Measurements from ENCODE around the gene TK1. TPM values are rescaled to one million over a fixed set of nuclear protein-coding genes. Genes with fewer than 3 reads are reported as not detected.

Gene TK1
- total RNA-seq, 4 donors from 2014 or later: 1.1 to 8.8 (median 2.7) TPM

DNA sequence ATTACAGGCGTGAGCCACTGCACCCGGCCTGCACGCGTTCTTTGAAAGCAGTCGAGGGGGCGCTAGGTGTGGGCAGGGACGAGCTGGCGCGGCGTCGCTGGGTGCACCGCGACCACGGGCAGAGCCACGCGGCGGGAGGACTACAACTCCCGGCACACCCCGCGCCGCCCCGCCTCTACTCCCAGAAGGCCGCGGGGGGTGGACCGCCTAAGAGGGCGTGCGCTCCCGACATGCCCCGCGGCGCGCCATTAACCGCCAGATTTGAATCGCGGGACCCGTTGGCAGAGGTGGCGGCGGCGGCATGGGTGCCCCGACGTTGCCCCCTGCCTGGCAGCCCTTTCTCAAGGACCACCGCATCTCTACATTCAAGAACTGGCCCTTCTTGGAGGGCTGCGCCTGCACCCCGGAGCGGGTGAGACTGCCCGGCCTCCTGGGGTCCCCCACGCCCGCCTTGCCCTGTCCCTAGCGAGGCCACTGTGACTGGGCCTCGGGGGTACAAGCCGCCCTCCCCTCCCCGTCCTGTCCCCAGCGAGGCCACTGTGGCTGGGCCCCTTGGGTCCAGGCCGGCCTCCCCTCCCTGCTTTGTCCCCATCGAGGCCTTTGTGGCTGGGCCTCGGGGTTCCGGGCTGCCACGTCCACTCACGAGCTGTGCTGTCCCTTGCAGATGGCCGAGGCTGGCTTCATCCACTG is 27.3 kb upstream of the TK1 start, which contains the start of gene BIRC5:
TSS of gene BIRC5 (plus strand) at position 238 of the 690 bp plus-strand sequence. CDS start at position 302, 64 bp downstream.
- TF ChIP-seq, protein P1, sequence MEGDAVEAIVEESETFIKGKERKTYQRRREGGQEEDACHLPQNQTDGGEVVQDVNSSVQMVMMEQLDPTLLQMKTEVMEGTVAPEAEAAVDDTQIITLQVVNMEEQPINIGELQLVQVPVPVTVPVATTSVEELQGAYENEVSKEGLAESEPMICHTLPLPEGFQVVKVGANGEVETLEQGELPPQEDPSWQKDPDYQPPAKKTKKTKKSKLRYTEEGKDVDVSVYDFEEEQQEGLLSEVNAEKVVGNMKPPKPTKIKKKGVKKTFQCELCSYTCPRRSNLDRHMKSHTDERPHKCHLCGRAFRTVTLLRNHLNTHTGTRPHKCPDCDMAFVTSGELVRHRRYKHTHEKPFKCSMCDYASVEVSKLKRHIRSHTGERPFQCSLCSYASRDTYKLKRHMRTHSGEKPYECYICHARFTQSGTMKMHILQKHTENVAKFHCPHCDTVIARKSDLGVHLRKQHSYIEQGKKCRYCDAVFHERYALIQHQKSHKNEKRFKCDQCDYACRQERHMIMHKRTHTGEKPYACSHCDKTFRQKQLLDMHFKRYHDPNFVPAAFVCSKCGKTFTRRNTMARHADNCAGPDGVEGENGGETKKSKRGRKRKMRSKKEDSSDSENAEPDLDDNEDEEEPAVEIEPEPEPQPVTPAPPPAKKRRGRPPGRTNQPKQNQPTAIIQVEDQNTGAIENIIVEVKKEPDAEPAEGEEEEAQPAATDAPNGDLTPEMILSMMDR (IDR thresholded peaks at IDR 0.05; ENCODE audit: low read depth): no peak

GRCh38 chr17:78211032-78211431 is 24.2 kb upstream of the TK1 start:
- TF ChIP-seq, protein P1 (IDR thresholded peaks at IDR 0.05; ENCODE audit: low read depth): no peak

GRCh38 chr17:78210111-78210510 is 23.3 kb upstream of the TK1 start:
- TF ChIP-seq, protein P1 (IDR thresholded peaks at IDR 0.05; ENCODE audit: low read depth): no peak

DNA sequence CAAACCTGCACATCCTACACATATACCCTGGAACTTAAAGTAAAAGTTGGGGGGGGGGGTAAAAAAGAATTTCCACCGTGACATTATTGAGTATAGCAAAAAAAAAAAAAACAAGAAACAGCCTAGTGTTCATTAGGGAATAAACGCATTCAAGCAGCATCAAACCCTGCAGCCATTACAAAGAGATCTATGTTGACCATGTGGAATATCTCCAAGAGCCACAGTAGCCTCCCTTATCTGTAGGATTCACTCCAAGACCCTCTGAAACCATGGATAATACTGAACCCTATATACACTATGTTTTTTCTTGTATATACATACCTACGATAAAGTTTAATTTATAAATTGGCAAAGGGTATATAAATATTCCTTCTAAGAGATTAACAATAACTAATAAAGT is 21.6 kb upstream of the TK1 start:
- TF ChIP-seq, protein P1 (IDR thresholded peaks at IDR 0.05; ENCODE audit: low read depth): no peak

DNA sequence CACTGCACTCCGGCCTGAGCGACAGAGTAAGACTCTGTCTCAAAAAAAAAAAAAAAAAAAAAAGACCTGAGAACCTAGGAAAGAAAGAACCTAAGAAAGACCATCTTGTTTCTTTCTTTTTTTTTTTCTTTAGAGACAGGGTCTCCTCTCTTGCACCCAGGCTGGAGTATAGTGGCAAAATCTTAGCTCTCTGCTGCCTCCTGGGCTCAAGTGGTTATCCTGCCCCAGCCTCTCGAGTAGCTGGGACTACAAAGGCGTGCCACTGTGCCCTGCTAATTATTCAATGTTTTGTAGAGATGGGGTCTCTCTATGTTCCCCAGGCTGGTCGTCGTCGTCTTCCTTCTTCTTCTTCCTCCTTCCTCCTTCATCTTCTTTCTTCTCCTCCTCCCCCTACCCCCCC is 19.4 kb upstream of the TK1 start:
- TF ChIP-seq, protein P1 (IDR thresholded peaks at IDR 0.05; ENCODE audit: low read depth): no peak

GRCh38 chr17:78205124-78205775 is 18.4 kb upstream of the TK1 start:
- TF ChIP-seq, protein P1 (IDR thresholded peaks at IDR 0.05; ENCODE audit: low read depth): no peak

GRCh38 chr17:78204387-78205123 is 17.7 kb upstream of the TK1 start:
- TF ChIP-seq, protein P1 (IDR thresholded peaks at IDR 0.05; ENCODE audit: low read depth): no peak

Data from subcutaneous adipose tissue (tissue), 4 donors.